Measurements from ENCODE around the gene GTPBP2. TPM values are rescaled to one million over a fixed set of nuclear protein-coding genes. Genes with fewer than 3 reads are reported as not detected.

GTPBP2 gene
- total RNA-seq, 1 experiment from 2014 or later: 76.4 TPM

DNA sequence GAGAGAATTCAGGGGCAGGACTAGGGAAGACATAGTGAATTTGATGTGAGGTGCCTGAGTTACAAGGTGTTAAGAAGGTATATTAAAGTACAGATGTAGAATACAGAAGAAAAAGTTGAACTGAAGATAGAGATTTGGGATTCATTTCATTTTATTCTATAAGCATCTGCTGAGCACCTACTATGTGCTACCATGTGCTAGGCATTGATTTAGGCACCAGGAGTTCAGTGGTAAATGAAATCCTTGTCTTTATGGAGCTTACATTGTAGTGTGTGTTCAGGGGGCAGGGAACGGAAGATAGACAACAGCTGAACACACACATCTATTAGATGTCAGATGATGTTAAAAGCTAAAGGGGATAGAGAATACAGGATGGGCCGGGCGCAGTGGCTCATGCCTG lies 18.5 kb upstream of the GTPBP2 start:
- no peak overlapping the region for H3K27ac Mint-ChIP-seq
- peaks cover 3% of the 10 kb centered on the region; the same call in 1 of the 2 replicates for H3K27me3 Mint-ChIP-seq (ENCODE audit: low read depth)
- no peaks in the 10 kb centered on the region for H3K9me3 Mint-ChIP-seq
- H3K4me3 Mint-ChIP-seq: no peak overlapping the region
- DNase-seq (ENCODE audit: low spot score): no peak
- ChIA-PET POLR2A (interaction anchor here (0.6 kb wide), 1 partner anchor 608 kb away, joined by 6 read pairs; no protein-coding TSS in a partner anchor), CTCF (interaction anchor here (1.1 to 1.9 kb wide), 2 partner anchors 20 to 111 kb away, joined by 5 to 6 read pairs; no protein-coding TSS in a partner anchor)
- no peak for ATAC-seq
- H3K4me1 Mint-ChIP-seq: peaks cover 15% of the 10 kb centered on the region
- TF ChIP-seq ESRRA (CRISPR knock-in tag; IDR thresholded peaks at IDR 0.05; ENCODE audit: borderline replicate concordance) (no peak), GRHL2 (CRISPR knock-in tag; IDR thresholded peaks at IDR 0.05; ENCODE audit: insufficient replicate concordance, severe bottlenecking) (no peak), IRF2 (CRISPR knock-in tag; IDR thresholded peaks at IDR 0.05; ENCODE audit: borderline replicate concordance, low read depth) (no peak), SOX15 (CRISPR knock-in tag; IDR thresholded peaks at IDR 0.05) (no peak), MXD4 (CRISPR knock-in tag; IDR thresholded peaks at IDR 0.05; ENCODE audit: borderline replicate concordance) (no peak), CBFB (CRISPR knock-in tag; IDR thresholded peaks at IDR 0.05; ENCODE audit: low read depth) (no peak), NFE2L1 (CRISPR knock-in tag; IDR thresholded peaks at IDR 0.05) (no peak), ZNF396 (CRISPR knock-in tag; IDR thresholded peaks at IDR 0.05; ENCODE audit: borderline replicate concordance) (no peak), JUN (CRISPR knock-in tag; IDR thresholded peaks at IDR 0.05) (no peak), TP53 (CRISPR knock-in tag; IDR thresholded peaks at IDR 0.05) (no peak)
- TF ChIP-seq, protein P1, sequence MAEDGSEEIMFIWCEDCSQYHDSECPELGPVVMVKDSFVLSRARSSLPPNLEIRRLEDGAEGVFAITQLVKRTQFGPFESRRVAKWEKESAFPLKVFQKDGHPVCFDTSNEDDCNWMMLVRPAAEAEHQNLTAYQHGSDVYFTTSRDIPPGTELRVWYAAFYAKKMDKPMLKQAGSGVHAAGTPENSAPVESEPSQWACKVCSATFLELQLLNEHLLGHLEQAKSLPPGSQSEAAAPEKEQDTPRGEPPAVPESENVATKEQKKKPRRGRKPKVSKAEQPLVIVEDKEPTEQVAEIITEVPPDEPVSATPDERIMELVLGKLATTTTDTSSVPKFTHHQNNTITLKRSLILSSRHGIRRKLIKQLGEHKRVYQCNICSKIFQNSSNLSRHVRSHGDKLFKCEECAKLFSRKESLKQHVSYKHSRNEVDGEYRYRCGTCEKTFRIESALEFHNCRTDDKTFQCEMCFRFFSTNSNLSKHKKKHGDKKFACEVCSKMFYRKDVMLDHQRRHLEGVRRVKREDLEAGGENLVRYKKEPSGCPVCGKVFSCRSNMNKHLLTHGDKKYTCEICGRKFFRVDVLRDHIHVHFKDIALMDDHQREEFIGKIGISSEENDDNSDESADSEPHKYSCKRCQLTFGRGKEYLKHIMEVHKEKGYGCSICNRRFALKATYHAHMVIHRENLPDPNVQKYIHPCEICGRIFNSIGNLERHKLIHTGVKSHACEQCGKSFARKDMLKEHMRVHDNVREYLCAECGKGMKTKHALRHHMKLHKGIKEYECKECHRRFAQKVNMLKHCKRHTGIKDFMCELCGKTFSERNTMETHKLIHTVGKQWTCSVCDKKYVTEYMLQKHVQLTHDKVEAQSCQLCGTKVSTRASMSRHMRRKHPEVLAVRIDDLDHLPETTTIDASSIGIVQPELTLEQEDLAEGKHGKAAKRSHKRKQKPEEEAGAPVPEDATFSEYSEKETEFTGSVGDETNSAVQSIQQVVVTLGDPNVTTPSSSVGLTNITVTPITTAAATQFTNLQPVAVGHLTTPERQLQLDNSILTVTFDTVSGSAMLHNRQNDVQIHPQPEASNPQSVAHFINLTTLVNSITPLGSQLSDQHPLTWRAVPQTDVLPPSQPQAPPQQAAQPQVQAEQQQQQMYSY (CRISPR knock-in tag; IDR thresholded peaks at IDR 0.05): no peak
- TF ChIP-seq, protein P2, sequence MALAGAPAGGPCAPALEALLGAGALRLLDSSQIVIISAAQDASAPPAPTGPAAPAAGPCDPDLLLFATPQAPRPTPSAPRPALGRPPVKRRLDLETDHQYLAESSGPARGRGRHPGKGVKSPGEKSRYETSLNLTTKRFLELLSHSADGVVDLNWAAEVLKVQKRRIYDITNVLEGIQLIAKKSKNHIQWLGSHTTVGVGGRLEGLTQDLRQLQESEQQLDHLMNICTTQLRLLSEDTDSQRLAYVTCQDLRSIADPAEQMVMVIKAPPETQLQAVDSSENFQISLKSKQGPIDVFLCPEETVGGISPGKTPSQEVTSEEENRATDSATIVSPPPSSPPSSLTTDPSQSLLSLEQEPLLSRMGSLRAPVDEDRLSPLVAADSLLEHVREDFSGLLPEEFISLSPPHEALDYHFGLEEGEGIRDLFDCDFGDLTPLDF (CRISPR knock-in tag; IDR thresholded peaks at IDR 0.05): no peak
- H3K36me3 Mint-ChIP-seq: no peaks in the 10 kb centered on the region

DNA sequence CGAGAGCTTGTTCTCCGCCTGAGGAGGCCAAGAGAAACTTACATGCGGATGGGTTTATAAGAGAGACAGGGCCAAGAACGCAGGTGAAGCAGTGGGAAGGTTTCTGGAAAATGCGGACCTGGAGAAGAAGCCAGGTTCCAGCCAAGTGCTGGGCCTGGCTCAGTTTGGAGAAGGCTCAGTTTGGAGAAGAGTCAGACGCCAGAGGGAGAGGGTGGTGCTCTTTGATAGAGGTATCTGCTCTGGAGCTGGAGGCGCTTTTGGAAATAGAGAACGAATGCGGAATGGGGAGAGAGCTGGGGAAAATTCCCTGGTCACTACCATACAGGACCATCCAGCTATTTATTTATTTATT lies 16.5 kb upstream of the GTPBP2 start:
- ChIA-PET POLR2A (interaction anchor here (0.5 to 2.5 kb wide), 6 partner anchors 10 to 357 kb away, joined by 3 to 32 read pairs (median 4); partner anchors contain the start of genes GTPBP2 and MAD2L1BP), CTCF (interaction anchor here (0.8 to 2.6 kb wide), 16 partner anchors 9 to 433 kb away, joined by 3 to 45 read pairs (median 6); partner anchors contain the start of genes GTPBP2, MAD2L1BP and VEGFA)
- H3K27ac Mint-ChIP-seq: peak overlapping the region; percentile 99

More for the DNA sequence above, 16.5 kb upstream of the GTPBP2 start:
- peak; percentile 1; the same call in 1 of the 2 replicates for ATAC-seq
- TF ChIP-seq, protein P1 (CRISPR knock-in tag; IDR thresholded peaks at IDR 0.05): peak; percentile 63
- TF ChIP-seq CBFB (CRISPR knock-in tag; IDR thresholded peaks at IDR 0.05; ENCODE audit: low read depth) (no peak), ZNF416 (CRISPR knock-in tag; IDR thresholded peaks at IDR 0.05) (no peak)
- TF ChIP-seq, protein P3, sequence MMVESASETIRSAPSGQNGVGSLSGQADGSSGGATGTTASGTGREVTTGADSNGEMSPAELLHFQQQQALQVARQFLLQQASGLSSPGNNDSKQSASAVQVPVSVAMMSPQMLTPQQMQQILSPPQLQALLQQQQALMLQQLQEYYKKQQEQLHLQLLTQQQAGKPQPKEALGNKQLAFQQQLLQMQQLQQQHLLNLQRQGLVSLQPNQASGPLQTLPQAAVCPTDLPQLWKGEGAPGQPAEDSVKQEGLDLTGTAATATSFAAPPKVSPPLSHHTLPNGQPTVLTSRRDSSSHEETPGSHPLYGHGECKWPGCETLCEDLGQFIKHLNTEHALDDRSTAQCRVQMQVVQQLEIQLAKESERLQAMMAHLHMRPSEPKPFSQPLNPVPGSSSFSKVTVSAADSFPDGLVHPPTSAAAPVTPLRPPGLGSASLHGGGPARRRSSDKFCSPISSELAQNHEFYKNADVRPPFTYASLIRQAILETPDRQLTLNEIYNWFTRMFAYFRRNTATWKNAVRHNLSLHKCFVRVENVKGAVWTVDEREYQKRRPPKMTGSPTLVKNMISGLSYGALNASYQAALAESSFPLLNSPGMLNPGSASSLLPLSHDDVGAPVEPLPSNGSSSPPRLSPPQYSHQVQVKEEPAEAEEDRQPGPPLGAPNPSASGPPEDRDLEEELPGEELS (CRISPR knock-in tag; IDR thresholded peaks at IDR 0.05): 0 out of 2 replicates have a peak, but pooled peaks have one; percentile 24
- H3K9me3 Mint-ChIP-seq: no peaks in the 10 kb centered on the region
- peak overlapping the region; percentile 76 for H3K4me3 Mint-ChIP-seq
- DNase-seq (ENCODE audit: low spot score): no peak
- peaks cover 3% of the 10 kb centered on the region; the same call in 1 of the 2 replicates for H3K27me3 Mint-ChIP-seq (ENCODE audit: low read depth)
- H3K4me1 Mint-ChIP-seq: peaks cover 15% of the 10 kb centered on the region
- peaks cover 9% of the 10 kb centered on the region for H3K36me3 Mint-ChIP-seq
